Activated CD4-positive, alpha-beta T cell treated with anti-CD3 and anti-CD28 coated beads, Interleukin-10, Interleukin-2, amounts not matched to agents 100 ng/mL and 50 ng/mL, durations not matched to agents 16 hours and 8 hours (primary cell): ENCODE measurements around the gene CRX.
"Not testable (repeated sequence)": the region's sequence is repeated elsewhere in the genome, so short reads cannot be mapped to it uniquely, and the experiment has no call there.

Experiments used
- DNase-seq: peaks from one replicate; pipeline ENCODE4 v3.0.0-alpha.2; 2020

CRX gene

DNA sequence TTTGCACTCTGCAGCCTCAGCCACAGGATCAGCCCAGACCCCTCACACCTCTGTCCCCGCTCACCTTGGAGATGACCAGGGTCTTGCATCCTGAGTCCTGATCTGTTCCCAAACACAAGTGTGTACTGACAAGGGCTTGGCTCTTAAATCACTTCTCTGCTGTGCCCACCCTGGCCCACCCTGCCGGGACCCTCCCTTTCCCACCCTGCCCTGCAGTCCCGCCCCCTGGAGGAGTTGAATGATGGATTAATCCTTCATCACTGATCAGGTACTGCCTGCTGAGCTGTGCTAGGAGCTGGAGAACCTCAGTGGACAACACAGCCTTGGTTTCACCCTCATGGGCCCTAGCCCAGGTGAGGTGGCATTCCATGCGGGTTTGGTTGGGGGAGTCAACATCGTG lies 17.3 kb upstream of the CRX start, which contains the start of gene TPRX1:
Gene TPRX1, minus strand, starts transcription at position 101 of the 400 bp plus-strand sequence. Its CDS starts 12 bp downstream, at position 89.
- not testable (repeated sequence) for DNase-seq

DNA sequence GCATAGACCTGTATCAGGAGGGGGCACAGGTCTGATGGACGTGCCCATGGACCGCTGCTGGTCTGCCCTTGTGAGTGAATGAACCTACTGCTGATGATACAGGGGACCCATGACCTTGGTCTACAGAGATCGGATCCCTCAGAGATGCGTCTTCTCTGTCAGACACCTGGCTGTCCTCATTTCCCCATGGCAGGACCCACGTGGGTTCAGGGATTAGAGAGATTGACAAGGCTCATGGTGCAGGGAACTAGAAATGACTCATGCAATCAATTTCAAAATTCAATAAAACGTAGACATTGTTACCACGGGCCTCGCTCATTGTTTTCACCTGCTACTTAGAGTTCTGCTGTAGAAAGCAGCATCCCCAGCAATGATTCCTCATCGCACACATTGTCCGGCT lies 16.4 kb upstream of the CRX start:
- DNase-seq = no peak

DNA sequence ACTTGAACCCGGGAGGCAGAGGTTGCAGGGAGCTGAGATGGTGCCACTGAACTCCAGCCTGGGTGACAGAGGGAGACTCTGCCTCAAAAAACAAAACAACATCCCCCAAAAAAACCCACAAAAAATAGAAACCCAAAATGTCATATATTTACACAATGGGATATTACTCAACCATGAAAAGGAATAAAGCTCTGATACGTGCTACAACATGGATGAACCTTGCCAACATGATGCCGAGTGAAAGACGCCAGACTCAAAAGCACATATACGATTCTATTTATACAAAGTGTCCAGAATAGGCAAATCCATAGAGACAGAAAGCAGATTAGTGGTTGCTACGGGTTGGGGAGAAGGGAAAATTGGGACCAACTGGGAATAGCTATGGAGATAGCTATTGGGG lies 15.3 kb upstream of the CRX start:
- DNase-seq = no peak

- DNase-seq = peak; percentile 82
Observed at GRCh38 chr19:47813304-47813994, 8.3 kb upstream of the CRX start.

DNA sequence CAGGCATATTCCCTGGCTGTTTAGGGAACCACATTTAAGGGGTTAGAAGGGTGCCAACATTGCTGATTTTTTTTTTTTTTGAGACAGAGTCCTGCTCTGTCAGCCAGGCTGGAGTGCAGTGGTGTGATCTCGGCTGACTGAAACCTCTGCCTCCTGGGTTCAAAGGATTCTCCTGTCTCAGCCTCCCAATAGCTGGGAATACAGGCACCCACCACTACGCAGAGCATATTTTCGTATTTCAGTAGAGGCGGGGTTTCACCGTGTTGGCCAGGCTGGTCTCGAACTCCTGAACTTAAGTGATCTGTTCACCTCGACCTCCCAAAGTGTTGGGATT lies 7.8 kb upstream of the CRX start:
- DNase-seq = no peak

- not testable (repeated sequence) for DNase-seq
Observed at GRCh38 chr19:47816270-47816669, 5.5 kb upstream of the CRX start.

DNA sequence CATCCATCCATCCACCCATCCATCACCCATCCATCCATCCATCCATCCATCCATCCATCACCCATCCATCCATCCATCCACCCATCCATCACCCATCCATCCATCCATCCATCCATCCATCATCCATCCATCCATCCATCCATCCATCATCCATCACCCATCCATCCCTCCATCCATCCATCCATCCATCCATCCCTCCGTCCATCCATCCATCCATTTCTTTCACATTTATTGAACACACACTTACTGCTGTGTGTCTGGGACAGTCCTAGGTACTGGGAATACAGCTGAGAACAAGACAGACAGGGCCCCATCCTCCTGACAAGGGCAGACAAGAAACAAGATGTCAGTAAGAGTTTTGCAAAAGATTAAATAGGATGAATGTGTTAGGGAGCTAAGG lies 3.5 kb upstream of the CRX start:
- not testable (repeated sequence) for DNase-seq

- DNase-seq = no peak
Observed at GRCh38 chr19:47819858-47820257, 1.9 kb upstream of the CRX start.

GRCh38 chr19:47820410-47820809 lies 1.3 kb upstream of the CRX start:
- DNase-seq = no peak

- DNase-seq = no peak
Observed at GRCh38 chr19:47824396-47824795, 2.7 kb downstream of the CRX start.

DNA sequence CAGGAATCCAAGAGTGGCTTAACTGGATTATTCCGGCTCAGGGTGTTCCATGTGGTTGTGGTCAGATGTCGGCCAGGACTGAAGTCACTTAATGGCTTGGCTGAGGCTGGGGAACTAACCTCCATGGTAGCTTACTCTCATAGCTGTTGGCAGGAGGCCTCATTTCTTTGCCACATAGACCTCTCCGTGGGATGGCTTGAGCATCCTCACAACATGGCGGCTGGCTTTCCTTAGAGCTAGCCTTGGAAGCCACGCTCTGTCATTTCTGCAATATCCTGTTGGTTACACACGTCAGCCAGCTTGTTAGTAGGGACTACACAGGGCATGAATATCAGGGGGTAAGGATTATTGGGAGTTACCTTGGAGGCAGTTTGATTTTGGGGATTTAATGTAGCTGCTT lies 5.1 kb downstream of the CRX start:
- no peak for DNase-seq

DNA sequence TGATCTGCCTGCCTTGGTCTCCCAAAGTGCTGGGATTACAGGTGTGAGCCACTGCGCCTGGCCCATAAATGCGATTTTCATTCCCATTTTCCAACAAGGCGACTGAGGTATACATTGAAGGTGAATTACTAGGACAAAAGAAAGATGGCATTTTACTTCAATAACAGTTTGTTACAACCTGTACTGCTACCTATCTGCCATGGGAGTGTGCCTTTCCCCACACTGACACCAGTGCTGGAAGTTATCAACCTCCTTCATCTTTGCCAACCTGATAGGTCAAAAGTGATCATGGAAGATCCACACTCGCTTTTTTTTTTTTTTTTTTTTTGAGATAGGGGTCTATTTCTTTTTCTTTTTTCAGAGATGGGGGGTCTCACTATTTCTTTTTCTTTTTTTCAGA lies 11.0 kb downstream of the CRX start:
- no peak for DNase-seq

DNA sequence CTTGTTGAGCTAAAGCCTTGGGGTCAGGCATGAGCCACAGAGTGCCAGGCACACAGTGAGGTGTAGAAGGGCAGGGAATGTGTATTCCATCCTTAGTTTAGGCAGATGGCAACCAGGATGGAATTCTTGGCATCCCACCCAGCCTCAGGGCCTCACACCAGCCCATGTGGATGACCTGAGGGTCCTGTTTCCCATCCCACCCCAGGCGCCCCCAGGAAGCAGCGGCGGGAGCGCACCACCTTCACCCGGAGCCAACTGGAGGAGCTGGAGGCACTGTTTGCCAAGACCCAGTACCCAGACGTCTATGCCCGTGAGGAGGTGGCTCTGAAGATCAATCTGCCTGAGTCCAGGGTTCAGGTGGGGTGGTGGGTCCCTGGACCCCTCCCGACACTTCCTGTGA lies 14.3 kb downstream of the CRX start:
- DNase-seq = no peak

GRCh38 chr19:47839411-47839810 lies 17.7 kb downstream of the CRX start:
- DNase-seq = no peak

- DNase-seq = no peak
Observed at GRCh38 chr19:47839913-47840312, 18.2 kb downstream of the CRX start.

GRCh38 chr19:47842941-47843340 lies 21.2 kb downstream of the CRX start:
- DNase-seq = no peak

DNA sequence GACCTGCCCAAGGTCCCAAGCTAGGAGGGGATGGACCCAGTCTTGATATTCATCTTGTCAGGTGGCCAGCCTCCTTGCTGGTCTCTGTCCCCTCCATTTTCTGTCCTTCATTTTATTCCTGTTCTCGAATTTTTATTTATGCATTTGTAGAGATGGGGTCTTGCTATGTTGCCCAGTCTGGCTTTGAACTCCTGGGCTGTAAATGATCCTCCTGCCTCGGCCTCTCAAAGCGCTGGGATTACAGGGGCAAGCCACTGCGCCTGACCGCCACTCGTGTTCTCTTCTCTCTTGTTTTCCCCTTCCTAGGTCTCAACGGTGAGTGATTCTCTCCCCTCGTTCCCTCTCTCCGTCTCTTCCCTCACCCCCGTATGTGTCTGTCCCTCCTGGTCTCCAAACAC lies 26.7 kb downstream of the CRX start:
- DNase-seq = no peak

- peak; percentile 30 for DNase-seq
Observed at GRCh38 chr19:47848823-47849473, 27.2 kb downstream of the CRX start.

- DNase-seq = no peak
Observed at GRCh38 chr19:47853003-47853402, 31.3 kb downstream of the CRX start.

- no peak for DNase-seq
Observed at GRCh38 chr19:47854459-47854858, 32.7 kb downstream of the CRX start.

DNA sequence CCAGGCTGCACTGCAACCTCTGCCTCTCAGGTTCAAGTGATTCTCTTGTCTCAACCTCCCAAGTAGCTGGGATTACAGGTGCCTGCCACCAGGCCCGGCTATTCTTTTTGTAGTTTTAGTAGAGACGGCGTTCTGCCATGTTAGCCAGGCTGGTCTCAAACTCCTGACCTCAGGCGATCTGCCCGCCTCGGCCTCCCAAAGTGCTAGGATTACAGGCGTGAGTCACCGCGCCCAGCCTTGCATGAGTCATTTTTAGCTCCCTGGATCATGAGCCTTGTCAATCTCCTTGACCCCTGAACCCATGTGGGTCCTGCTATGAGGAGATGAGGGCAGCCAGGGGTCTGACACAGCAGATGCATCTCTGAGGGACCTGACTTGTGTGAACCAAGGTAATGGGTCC lies 36.5 kb downstream of the CRX start:
- DNase-seq = not testable (repeated sequence)

- DNase-seq = not testable (repeated sequence)
Observed at GRCh38 chr19:47858646-47859285, 37.0 kb downstream of the CRX start, which contains the start of gene TPRX2. Gene TPRX2, plus strand, starts transcription at chr19:47859235. Its CDS starts 12 bp downstream, at chr19:47859247.

- DNase-seq = not testable (repeated sequence)
Observed at GRCh38 chr19:47859838-47860237, 38.1 kb downstream of the CRX start.

DNA sequence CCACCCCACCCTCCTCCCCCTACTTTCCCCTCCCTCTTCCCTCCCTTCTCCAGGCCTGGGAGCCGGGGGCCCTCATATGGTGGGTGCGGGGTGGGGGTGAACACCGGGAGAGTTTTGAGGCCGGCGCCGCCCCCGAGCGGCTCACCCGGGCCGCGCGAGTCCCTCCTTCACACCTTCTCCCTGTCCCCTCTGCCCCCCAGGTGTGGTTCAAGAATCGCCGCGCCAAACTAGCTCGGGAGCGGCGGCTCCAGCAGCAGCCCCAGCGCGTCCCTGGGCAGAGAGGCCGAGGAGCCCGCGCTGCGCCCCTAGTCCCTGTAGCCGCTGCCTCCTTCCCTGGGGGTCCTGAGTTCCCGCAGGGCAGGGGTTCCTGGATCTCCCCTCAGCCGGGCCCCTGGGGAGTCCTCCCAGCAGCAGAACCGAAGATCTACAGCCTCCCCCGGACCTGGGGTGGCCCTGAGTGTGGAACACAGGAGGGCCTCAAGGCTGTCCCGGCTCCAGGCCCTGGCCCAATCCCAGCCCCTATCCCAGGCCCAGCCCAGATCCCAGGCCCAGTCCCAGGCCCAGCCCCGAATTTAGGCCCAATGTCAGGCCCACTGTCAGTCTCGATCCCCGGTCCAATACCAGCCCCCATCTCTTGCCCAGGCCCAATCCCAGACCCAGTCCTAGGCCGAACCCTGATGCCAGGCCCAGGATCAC lies 39.0 kb downstream of the CRX start:
- no peak for DNase-seq
